HG03108 (cell line): Measurements from ENCODE around the gene IDI1.

Experiments
- ATAC-seq: cut with Tn5 transposase; IDR thresholded peaks from one replicate; pipeline ENCODE4 v1.9.1; 2021; ENCODE audit warnings: moderate library complexity; ENCODE audit not compliant: unreplicated experiment

IDI1 gene

DNA sequence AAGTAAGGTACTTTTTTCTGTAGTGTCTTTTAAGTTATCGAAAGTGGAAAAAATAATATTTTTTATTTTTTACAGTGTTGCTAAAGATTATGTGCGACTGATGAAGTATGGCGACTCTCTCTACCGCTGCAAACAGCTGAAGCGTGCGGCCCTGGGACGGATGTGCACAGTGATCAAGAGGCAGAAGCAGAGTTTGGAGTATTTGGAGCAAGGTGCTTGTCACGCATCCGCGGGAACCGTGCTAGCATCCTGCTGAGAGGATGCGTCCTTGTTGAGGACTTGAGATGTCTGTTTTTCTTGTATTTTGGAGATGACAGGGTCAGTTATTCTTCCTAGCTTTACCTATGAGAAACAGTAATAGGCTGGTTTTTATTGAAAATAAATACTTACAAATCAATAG is 52.9 kb downstream of the IDI1 start:
- ATAC-seq: no peak

- ATAC-seq: no peak
Observed at GRCh38 chr10:995559-995926, 53.4 kb downstream of the IDI1 start.

- no peak for ATAC-seq
Observed at GRCh38 chr10:994836-995558, 53.9 kb downstream of the IDI1 start.

GRCh38 chr10:992871-993270 is 56.0 kb downstream of the IDI1 start:
- ATAC-seq: no peak

DNA sequence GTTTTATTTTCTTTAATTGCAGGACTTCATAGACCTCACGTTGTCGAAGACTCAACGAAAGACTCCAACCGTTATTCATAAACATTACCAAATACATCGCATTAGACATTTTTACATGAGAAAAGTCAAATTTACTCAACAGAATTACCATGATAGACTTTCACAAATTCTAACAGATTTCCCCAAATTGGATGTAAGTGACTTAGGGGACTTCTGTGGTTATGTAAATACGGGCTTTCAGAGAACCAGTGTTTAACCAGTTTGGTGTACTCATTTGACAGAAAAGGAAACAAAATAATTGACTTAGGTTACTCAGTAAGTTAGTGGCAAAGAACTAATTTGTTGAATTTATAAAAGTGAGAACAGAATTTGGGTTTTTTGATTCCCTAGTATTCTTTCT is 56.5 kb downstream of the IDI1 start:
- ATAC-seq: no peak

DNA sequence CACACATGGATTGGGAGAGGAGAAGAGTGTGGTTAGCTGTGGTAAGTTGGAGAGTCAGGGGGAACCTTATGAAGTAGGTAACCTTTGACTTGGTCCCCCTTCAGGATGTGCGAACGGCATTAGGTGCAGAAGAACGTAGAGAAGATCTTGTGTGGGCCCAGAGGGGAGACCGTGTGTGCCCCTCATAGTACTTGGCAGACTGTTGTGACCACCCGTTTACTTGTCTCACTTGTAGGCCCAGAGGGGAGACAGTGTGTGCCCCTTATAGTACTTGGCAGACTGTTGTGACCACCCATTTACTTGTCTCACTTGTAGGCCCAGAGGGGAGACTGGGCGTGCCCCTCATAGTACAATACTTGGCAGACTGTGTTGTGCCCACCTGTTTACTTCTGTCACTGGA is 58.1 kb downstream of the IDI1 start:
- ATAC-seq: no peak
